ENCODE results near the gene BLOC1S6.
A peak's percentile ranks its signal among the peaks of the same experiment; 100 is the strongest.

Gene BLOC1S6

GRCh38 chr15:45550436-45550835 lies 36.7 kb upstream of the BLOC1S6 start:
- Histone ChIP-seq H2BK12ac (ENCODE audit: low read length in 2 of 2) (no peak overlapping the region), H3K4ac (ENCODE audit: low read depth in 1 of 2, low read length in 2 of 2) (no peak overlapping the region), H2BK120ac (ENCODE audit: low read depth, low read length) (no peak overlapping the region), H3K36me3 (ENCODE audit: control insufficient read depth in 1 of 2, insufficient read depth in 2 of 2, low read depth in 1 of 2, low read length in 2 of 2) (no peaks in the 10 kb centered on the region), H4K8ac (ENCODE audit: low read length) (no peak overlapping the region), H3K9me3 (ENCODE audit: control insufficient read depth, low read length) (no peaks in the 10 kb centered on the region), H3K18ac (ENCODE audit: low read depth in 1 of 2, low read length in 2 of 2) (no peak overlapping the region), H2BK15ac (ENCODE audit: low read depth, poor library complexity, severe bottlenecking) (no peak overlapping the region), H3K14ac (ENCODE audit: low read length in 2 of 2) (no peak overlapping the region), H3K9ac (ENCODE audit: low read length) (peak overlapping the region; percentile 50), H3K4me2 (ENCODE audit: low read length, poor library complexity, severe bottlenecking) (no peak overlapping the region), H2AK5ac (ENCODE audit: low read length, severe bottlenecking) (no peak overlapping the region), H3K79me1 (replicated peaks; ENCODE audit: low read length, poor library complexity, severe bottlenecking) (no peaks in the 10 kb centered on the region), H4K91ac (ENCODE audit: low read length) (no peak overlapping the region), H3K27me3 (ENCODE audit: control insufficient read depth in 1 of 2, insufficient read depth in 1 of 2, low read length in 2 of 2) (peaks cover 1 to 12% of the 10 kb centered on the region in 2 experiments), H3K23ac (ENCODE audit: low read length in 2 of 2) (no peak overlapping the region), H3K27ac (ENCODE audit: low read length, poor library complexity, severe bottlenecking) (peak overlapping the region; percentile 17), H2AFZ (ENCODE audit: low read depth, low read length) (no peak overlapping the region), H3K4me1 (ENCODE audit: control insufficient read depth, insufficient read depth, low read depth, low read length) (peaks cover 2% of the 10 kb centered on the region), H3K4me3 (ENCODE audit: insufficient read depth in 1 of 2, low read depth in 1 of 2, low read length in 2 of 2) (no peak overlapping the region), H2BK5ac (ENCODE audit: low read depth, low read length, poor library complexity, severe bottlenecking) (no peak overlapping the region)
- DNase-seq, result no peak
- 94% methylated on average over 2 of the region's 3 CpGs for WGBS

- Histone ChIP-seq H3K27ac (ENCODE audit: low read length, poor library complexity, severe bottlenecking) (no peak overlapping the region), H3K36me3 (ENCODE audit: control insufficient read depth in 1 of 2, insufficient read depth in 2 of 2, low read depth in 1 of 2, low read length in 2 of 2) (no peaks in the 10 kb centered on the region), H3K9me3 (ENCODE audit: control insufficient read depth, low read length) (no peaks in the 10 kb centered on the region), H4K91ac (ENCODE audit: low read length) (no peak overlapping the region), H3K4me2 (ENCODE audit: low read length, poor library complexity, severe bottlenecking) (no peak overlapping the region), H2BK12ac (ENCODE audit: low read length in 2 of 2) (no peak overlapping the region), H3K4me1 (ENCODE audit: control insufficient read depth, insufficient read depth, low read depth, low read length) (peaks cover 2% of the 10 kb centered on the region), H3K27me3 (ENCODE audit: control insufficient read depth in 1 of 2, insufficient read depth in 1 of 2, low read length in 2 of 2) (peaks cover 3 to 21% of the 10 kb centered on the region in 2 experiments), H2BK15ac (ENCODE audit: low read depth, poor library complexity, severe bottlenecking) (no peak overlapping the region), H3K18ac (ENCODE audit: low read depth in 1 of 2, low read length in 2 of 2) (no peak overlapping the region), H4K8ac (ENCODE audit: low read length) (no peak overlapping the region), H2AK5ac (ENCODE audit: low read length, severe bottlenecking) (no peak overlapping the region), H2BK5ac (ENCODE audit: low read depth, low read length, poor library complexity, severe bottlenecking) (no peak overlapping the region), H3K9ac (ENCODE audit: low read length) (no peak overlapping the region), H3K79me1 (replicated peaks; ENCODE audit: low read length, poor library complexity, severe bottlenecking) (no peaks in the 10 kb centered on the region), H2AFZ (ENCODE audit: low read depth, low read length) (no peak overlapping the region), H2BK120ac (ENCODE audit: low read depth, low read length) (no peak overlapping the region), H3K4ac (ENCODE audit: low read depth in 1 of 2, low read length in 2 of 2) (no peak overlapping the region), H3K14ac (ENCODE audit: low read length in 2 of 2) (no peak overlapping the region), H3K4me3 (ENCODE audit: insufficient read depth in 1 of 2, low read depth in 1 of 2, low read length in 2 of 2) (no peak overlapping the region), H3K23ac (ENCODE audit: low read length in 2 of 2) (no peak overlapping the region)
- WGBS, result 86% methylated on average over 1 of the region's 3 CpGs
- no peak for DNase-seq
These were observed 35.5 kb upstream of the BLOC1S6 start for GRCh38 chr15:45551676-45552075.

GRCh38 chr15:45555934-45556608 lies 31.1 kb upstream of the BLOC1S6 start:
- Histone ChIP-seq H4K8ac (ENCODE audit: low read length) (no peak overlapping the region), H3K18ac (ENCODE audit: low read depth in 1 of 2, low read length in 2 of 2) (no peak overlapping the region), H2BK120ac (ENCODE audit: low read depth, low read length) (no peak overlapping the region), H3K4me1 (ENCODE audit: control insufficient read depth, insufficient read depth, low read depth, low read length) (no peaks in the 10 kb centered on the region), H2BK12ac (ENCODE audit: low read length in 2 of 2) (no peak overlapping the region), H2BK15ac (ENCODE audit: low read depth, poor library complexity, severe bottlenecking) (no peak overlapping the region), H3K9me3 (ENCODE audit: control insufficient read depth, low read length) (no peaks in the 10 kb centered on the region), H2AK5ac (ENCODE audit: low read length, severe bottlenecking) (no peak overlapping the region), H3K14ac (ENCODE audit: low read length in 2 of 2) (no peak overlapping the region), H3K23ac (ENCODE audit: low read length in 2 of 2) (no peak overlapping the region), H3K36me3 (ENCODE audit: control insufficient read depth in 1 of 2, insufficient read depth in 2 of 2, low read depth in 1 of 2, low read length in 2 of 2) (no peaks in the 10 kb centered on the region), H2AFZ (ENCODE audit: low read depth, low read length) (no peak overlapping the region), H3K9ac (ENCODE audit: low read length) (no peak overlapping the region), H3K4me3 (ENCODE audit: insufficient read depth in 1 of 2, low read depth in 1 of 2, low read length in 2 of 2) (no peak overlapping the region), H3K4me2 (ENCODE audit: low read length, poor library complexity, severe bottlenecking) (no peak overlapping the region), H4K91ac (ENCODE audit: low read length) (no peak overlapping the region), H3K4ac (ENCODE audit: low read depth in 1 of 2, low read length in 2 of 2) (no peak overlapping the region), H2BK5ac (ENCODE audit: low read depth, low read length, poor library complexity, severe bottlenecking) (no peak overlapping the region), H3K27ac (ENCODE audit: low read length, poor library complexity, severe bottlenecking) (no peak overlapping the region), H3K27me3 (ENCODE audit: control insufficient read depth in 1 of 2, insufficient read depth in 1 of 2, low read length in 2 of 2) (peaks cover 10 to 24% of the 10 kb centered on the region in 2 experiments), H3K79me1 (replicated peaks; ENCODE audit: low read length, poor library complexity, severe bottlenecking) (no peaks in the 10 kb centered on the region)
- 76% methylated on average over 2 of the region's 3 CpGs for WGBS
- no peak for DNase-seq

- no peak overlapping the region for H3K9ac ChIP-seq (ENCODE audit: low read length)
- no peaks in the 10 kb centered on the region for H3K79me1 ChIP-seq (replicated peaks; ENCODE audit: low read length, poor library complexity, severe bottlenecking)
- DNase-seq, result no peak
- WGBS, result no CpG with 5 or more reads among the region's 3 CpGs
- no peaks in the 10 kb centered on the region for H3K36me3 ChIP-seq (ENCODE audit: control insufficient read depth in 1 of 2, insufficient read depth in 2 of 2, low read depth in 1 of 2, low read length in 2 of 2)
- H3K4me1 ChIP-seq (ENCODE audit: control insufficient read depth, insufficient read depth, low read depth, low read length), result peaks cover 3% of the 10 kb centered on the region
- no peak overlapping the region for H2AFZ ChIP-seq (ENCODE audit: low read depth, low read length)
- no peak overlapping the region for H2AK5ac ChIP-seq (ENCODE audit: low read length, severe bottlenecking)
- H2BK5ac ChIP-seq (ENCODE audit: low read depth, low read length, poor library complexity, severe bottlenecking), result no peak overlapping the region
- no peak overlapping the region for H3K4me3 ChIP-seq (ENCODE audit: insufficient read depth in 1 of 2, low read depth in 1 of 2, low read length in 2 of 2)
- no peak overlapping the region for H3K23ac ChIP-seq (ENCODE audit: low read length in 2 of 2)
- H2BK120ac ChIP-seq (ENCODE audit: low read depth, low read length), result no peak overlapping the region
- peaks cover 4 to 20% of the 10 kb centered on the region in 2 experiments for H3K27me3 ChIP-seq (ENCODE audit: control insufficient read depth in 1 of 2, insufficient read depth in 1 of 2, low read length in 2 of 2)
- no peak overlapping the region for H3K27ac ChIP-seq (ENCODE audit: low read length, poor library complexity, severe bottlenecking)
- no peak overlapping the region for H3K4me2 ChIP-seq (ENCODE audit: low read length, poor library complexity, severe bottlenecking)
- H4K91ac ChIP-seq (ENCODE audit: low read length), result no peak overlapping the region
- peaks cover 5% of the 10 kb centered on the region for H3K9me3 ChIP-seq (ENCODE audit: control insufficient read depth, low read length)
- H2BK12ac ChIP-seq (ENCODE audit: low read length in 2 of 2), result no peak overlapping the region
- H3K4ac ChIP-seq (ENCODE audit: low read depth in 1 of 2, low read length in 2 of 2), result no peak overlapping the region
- no peak overlapping the region for H3K14ac ChIP-seq (ENCODE audit: low read length in 2 of 2)
- no peak overlapping the region for H4K8ac ChIP-seq (ENCODE audit: low read length)
- no peak overlapping the region for H3K18ac ChIP-seq (ENCODE audit: low read depth in 1 of 2, low read length in 2 of 2)
- H2BK15ac ChIP-seq (ENCODE audit: low read depth, poor library complexity, severe bottlenecking), result no peak overlapping the region
These were observed 14.6 kb upstream of the BLOC1S6 start for GRCh38 chr15:45572617-45573016.

All from mesenchymal stem cell (in vitro differentiated cells and primary cell).